ENCODE results near the gene SMARCA1.
"Not testable (repeated sequence)": the region's sequence is repeated elsewhere in the genome, so short reads cannot be mapped to it uniquely, and the experiment has no call there.

Gene SMARCA1

GRCh38 chrX:129523079-129523911 lies at the start of gene SMARCA1:
Gene SMARCA1 (minus strand): TSS chrX:129523490. CDS start chrX:129523370, 120 bp downstream.
- no peak for DNase-seq

- DNase-seq: no peak
These were observed 49.1 kb upstream of the SMARCA1 start for GRCh38 chrX:129572422-129572821.

- no peak for DNase-seq
These were observed 45.1 kb upstream of the SMARCA1 start for GRCh38 chrX:129568349-129568748.

- DNase-seq: no peak
These were observed 42.8 kb upstream of the SMARCA1 start for GRCh38 chrX:129566073-129566472.

- no peak for DNase-seq
These were observed 41.9 kb upstream of the SMARCA1 start for GRCh38 chrX:129565046-129565650.

GRCh38 chrX:129564345-129564744 lies 41.1 kb upstream of the SMARCA1 start:
- DNase-seq: not testable (repeated sequence)

GRCh38 chrX:129561453-129561852 lies 38.2 kb upstream of the SMARCA1 start:
- DNase-seq: no peak

GRCh38 chrX:129559783-129560182 lies 36.5 kb upstream of the SMARCA1 start:
- DNase-seq: no peak

GRCh38 chrX:129557844-129558480 lies 34.7 kb upstream of the SMARCA1 start:
- DNase-seq: no peak

- no peak for DNase-seq
These were observed 33.6 kb upstream of the SMARCA1 start for GRCh38 chrX:129556806-129557315.

GRCh38 chrX:129554816-129555215 lies 31.5 kb upstream of the SMARCA1 start:
- DNase-seq: not testable (repeated sequence)

GRCh38 chrX:129553619-129554288 lies 30.5 kb upstream of the SMARCA1 start:
- DNase-seq: no peak

- DNase-seq: no peak
These were observed 25.8 kb upstream of the SMARCA1 start for GRCh38 chrX:129549124-129549523.

- no peak for DNase-seq
These were observed 22.1 kb upstream of the SMARCA1 start for GRCh38 chrX:129545408-129545807.

- no peak for DNase-seq
These were observed 21.5 kb upstream of the SMARCA1 start for GRCh38 chrX:129544780-129545179.

GRCh38 chrX:129540722-129541184 lies 17.5 kb upstream of the SMARCA1 start:
- DNase-seq: no peak

- no peak for DNase-seq
These were observed 16.9 kb upstream of the SMARCA1 start, which contains the start of gene OCRL for GRCh38 chrX:129540068-129540653. Gene OCRL (plus strand): TSS chrX:129540259. CDS start chrX:129540440, 181 bp downstream.

- no peak for DNase-seq
These were observed 11.7 kb upstream of the SMARCA1 start for GRCh38 chrX:129534816-129535578.

GRCh38 chrX:129531132-129531531 lies 7.8 kb upstream of the SMARCA1 start:
- DNase-seq: no peak

- no peak for DNase-seq
These were observed 7.1 kb upstream of the SMARCA1 start for GRCh38 chrX:129530410-129530809.

GRCh38 chrX:129529685-129530281 lies 6.5 kb upstream of the SMARCA1 start:
- DNase-seq: no peak

Data from NK-92 treated with Interleukin-12 subunit alpha and Interleukin-12 subunit beta, amount 100 ng/mL, for 24 hours (cell line).